HL-60/S4 treated with phorbol 12-myristate 13-acetate at 8.2 ng/mL for 4 days and 3 days (cell line): ENCODE measurements around the gene NUBPL.
"Not testable (repeated sequence)": the region's sequence is repeated elsewhere in the genome, so short reads cannot be mapped to it uniquely, and the experiment has no call there.

Experiments
- in situ Hi-C: fragments of 300-500 bp; cut with MboI; formaldehyde crosslinking; loops from 2 replicates; pipeline ENCODE4 v1.15.0; 2022; ENCODE audit warnings: low sequenced_read_pairs

NUBPL gene

DNA sequence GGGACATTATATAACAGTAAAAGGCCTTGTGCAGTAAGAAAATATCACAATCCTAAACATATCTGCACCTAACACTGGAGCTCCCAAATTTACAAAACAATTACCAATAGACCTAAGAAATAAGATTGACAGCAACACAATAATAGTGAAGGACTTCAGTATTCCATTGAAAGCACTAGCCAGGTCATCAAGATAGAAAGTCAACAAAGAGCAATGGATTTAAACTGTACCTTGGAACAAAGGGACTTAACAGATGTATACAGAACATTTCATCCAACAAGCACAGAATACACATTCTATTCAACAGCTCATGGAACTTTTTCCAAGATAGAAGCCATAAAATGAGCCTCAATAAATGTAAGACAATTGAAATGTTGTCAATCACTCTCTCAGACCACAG, 306.4 kb downstream of the NUBPL start:
- in situ Hi-C loops: no loop called here

DNA sequence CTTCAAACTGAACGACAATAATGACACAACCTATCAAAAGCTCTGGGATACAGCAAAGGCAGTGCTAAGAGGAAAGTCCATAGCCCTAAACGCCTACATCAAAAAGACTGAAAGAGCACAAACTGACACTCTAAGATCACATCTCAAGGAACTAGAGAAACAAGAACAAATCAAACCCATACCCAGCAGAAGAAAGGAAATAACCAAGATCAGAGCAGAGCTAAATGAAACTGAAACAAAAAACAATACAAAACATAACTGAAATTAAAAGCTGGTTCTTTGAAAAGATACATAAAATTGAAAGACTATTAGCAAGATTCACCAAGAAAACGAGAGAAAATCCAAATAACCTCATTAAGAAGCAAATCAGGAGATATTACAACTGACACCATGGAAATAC, 306.9 kb downstream of the NUBPL start:
- in situ Hi-C loops: not testable (repeated sequence)

DNA sequence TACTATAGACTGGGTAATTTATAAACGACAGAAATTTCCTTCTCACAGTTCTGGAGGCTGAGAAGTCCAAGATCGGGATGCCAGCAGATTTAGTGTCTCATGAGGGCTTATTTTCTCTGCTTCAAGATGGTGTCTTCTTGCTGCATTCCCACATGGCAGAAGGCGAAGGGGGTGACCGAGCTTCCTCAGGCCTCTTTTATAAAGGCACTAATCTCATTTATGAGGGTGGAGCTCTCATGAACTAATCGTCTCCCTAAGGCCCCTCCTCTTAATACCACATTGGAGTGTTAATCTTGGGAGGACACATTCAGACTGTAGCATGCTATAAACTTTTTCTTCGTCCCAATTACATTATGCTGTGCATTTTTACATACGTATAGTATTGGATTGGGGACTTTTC, 315.5 kb downstream of the NUBPL start:
- in situ Hi-C loops: no loop called here

DNA sequence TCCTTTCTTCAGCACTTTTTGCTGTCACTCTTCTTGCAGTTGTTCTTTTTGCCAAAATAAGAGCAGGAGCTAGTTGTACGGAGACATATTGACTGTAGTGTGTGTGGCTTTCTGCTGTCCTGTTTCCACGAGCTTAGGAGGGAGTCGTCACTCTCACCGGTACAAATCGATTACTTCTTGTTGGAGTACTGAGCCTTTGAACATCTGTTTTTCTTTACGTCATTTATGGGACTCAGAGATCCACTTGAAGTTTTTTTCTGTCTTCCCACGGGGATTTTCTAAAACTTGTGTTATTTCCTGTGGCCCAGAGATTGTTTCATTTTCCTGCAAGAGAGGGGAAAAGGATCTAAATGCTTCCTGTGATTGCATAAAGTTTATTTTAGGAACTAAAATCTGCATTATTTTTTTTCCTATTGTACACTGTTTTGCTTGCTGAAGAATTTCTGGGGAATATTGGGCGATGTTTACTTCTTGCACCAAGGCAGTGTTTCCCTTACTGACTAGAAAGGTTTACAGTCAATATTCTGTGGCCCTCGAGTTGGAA, 316.1 kb downstream of the NUBPL start:
- in situ Hi-C loops: no loop called here

DNA sequence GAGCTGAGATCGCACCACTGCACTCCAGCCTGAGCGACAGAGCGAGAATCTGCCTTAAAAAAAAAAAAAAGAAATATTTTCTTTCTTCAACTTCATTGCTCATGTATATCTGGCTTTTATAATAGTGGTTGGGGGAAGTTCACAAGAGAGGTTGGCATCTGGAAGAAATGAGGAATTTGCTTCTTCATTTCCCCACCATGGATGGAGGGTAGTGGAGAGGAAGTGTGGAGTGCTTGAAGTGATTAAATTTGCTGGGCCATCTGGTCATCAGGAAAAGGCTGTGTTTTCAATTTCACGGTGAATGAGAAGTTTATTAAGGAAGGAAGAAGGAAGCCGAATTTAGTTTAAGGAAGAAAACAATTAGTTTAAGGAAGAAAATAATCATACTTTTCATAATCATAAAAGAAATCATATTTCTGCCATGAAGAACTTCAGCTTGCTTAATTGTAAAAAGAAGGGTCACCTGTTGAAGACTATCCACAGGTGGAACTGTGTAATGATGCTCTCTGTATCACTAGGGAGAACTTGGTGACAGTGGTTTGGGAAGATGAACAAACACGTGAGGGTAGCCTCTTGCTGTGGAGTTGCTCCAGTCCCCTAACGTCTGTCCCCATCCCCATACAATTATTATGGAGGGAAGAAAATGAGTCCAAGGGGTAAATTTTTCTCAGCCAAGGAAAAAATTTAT, 318.6 kb downstream of the NUBPL start:
- in situ Hi-C loops: no loop called here

DNA sequence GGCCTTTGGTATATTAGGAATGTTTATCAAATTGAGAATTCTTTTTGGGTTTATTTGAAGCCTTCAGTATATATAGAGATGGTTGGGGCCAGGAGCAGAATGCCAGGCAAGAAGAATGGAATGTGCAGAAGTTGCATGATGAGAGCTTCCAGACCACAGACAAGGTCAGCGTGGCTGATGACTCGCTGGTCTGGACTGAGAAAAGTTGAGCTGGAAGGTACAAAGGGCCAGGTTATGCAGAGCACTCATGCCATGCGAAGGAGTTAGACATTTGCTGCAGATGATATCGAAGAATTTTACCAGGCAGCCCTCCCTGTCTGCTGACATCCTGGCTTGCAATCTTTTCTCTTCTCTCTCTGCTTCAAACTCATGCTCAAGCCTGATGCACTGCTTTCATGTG, 319.7 kb downstream of the NUBPL start:
- in situ Hi-C loops: no loop called here

DNA sequence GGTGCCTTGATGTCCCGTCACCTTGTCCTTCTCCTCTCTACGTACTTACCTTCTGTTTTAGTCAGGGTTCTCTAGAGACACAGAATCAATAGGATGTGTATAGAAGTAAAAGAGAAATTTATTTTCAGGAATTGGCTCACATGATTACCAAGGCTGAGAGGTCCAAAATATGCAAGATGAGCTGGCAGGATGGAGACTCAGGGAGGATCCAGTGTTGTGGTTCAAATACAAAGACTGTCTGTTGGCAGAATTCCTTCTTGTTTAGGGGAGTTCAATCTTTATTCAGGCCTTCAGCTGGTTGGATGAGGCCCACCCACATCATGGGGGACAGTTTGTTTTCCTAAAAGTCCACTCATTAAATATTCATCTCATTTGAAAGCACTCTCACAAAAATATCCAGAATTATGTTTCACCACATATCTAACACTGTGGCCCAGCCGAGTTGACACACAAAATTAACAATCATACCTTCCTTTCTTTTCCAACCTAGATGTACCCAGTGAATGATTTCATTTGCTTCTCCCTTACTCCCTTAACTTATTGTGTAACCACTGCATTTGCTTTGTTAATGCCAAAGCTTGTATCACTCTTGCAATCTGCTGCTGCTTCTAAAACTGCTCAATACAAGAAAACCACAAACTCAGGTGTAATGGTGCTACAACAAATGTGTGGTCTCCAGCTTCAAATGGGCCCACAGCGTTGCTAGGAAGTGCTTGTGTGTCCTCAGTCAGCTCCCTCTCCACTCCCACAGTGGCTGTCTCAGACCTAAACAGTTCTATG, 320.5 kb downstream of the NUBPL start:
- in situ Hi-C loops: no loop called here

DNA sequence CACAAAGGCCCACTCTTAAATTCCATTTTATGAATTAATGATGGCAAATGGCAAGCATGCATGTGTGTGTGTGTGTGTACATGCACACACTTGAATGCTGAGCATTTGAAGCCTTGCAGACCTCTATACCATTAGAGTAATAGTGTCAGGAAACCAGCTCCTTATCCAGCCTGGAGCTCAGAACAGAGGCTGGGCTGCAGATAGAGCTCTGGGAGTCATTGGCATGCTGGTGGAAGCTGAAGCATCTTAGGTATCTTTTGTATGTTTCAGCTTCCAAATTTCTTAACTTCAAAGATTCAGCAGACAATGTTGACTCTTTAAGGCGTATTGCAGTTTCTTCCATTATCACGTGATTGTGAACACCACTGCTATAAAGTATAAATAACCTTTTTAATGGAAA, 323.0 kb downstream of the NUBPL start:
- in situ Hi-C loops: no loop called here

DNA sequence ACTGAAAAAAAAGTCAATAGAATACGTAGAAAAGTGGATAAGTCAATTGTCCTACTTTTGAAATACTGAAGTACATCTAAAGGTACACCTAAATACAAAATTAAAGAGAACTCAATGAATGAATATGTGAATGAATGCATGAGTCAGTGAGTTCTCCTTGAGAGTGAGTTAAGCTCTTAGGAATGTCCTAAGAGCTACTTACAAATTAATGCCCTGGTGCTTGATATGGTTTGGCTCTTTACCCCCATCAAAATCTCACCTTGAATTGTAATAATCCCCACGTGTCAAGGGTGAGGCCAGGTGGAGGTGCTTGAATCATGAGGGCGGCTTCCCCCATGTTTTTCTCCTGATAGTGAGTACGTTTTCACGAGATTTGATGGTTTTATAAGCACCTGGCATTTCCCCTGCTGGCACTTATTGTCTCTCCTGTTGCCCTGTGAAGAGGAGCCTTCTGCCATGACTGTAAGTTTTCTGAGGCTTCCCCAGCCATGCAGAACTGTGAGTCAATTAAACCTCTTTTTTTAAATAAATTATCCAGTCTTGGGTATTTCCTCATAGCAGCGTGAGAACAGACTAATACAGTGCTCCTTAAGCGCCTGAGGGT, 323.7 kb downstream of the NUBPL start:
- in situ Hi-C loops: no loop called here

DNA sequence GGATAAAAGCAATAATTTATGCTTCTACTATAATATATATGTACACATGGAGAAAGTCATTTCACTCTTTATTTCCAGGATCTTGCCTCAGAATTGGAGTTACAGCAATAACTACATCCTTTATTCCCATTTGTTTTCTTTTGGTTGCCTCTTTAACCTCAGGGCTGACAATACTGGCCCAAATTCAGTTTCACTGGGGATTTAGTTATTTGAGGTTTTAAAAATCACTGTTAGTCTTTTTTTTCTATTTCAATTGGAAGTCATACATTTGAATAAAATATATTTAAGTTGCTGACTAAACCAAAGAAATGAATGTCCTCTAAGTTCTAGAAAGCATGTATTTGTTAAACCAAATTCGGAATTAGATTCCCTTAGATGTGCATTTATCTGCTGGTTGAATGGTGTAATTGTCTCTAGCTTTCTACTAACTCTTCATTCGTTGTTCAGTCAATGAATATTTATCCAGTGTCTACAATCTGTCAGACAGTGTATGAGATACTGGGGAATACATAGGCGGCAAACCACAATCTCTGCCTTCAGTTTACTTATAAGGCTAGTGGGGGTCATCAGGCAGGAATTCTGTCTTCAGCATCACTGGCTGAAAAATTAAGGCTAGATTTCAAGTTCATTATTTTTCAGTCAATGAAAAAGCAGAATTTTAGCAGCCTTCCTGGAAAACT, 325.1 kb downstream of the NUBPL start:
- in situ Hi-C loops: no loop called here

DNA sequence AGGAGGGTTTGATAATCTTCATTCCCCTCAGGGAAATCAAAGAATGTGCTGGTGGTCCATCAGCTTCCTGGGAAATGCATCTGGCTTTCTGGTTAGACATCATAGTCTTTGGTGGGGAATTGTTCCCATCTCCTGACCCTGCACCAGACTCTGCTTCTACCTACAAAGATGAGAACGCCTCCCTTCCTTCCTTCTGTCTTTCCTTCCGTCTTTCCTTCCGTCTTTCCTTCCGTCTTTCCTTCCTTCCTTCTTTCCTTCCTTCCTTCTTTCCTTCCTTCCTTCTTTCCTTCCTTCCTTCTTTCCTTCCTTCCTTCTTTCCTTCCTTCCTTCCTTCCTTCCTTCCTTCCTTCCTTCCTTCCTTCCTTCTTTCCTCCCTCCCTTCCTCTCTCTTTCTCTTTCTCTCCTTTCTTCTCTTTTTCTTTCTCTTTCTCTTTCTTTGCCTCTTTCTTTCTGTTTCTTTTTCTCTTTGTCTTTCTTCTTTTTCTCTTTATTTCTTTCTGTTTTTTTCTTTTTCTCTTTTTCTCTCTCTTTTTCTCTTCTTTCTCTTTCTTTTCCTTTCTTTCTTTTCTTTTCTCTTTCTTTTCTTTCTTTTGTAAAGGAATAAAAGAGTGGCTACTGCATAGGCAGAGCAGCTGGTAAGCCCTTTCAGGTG, 326.9 kb downstream of the NUBPL start:
- in situ Hi-C loops: no loop called here

DNA sequence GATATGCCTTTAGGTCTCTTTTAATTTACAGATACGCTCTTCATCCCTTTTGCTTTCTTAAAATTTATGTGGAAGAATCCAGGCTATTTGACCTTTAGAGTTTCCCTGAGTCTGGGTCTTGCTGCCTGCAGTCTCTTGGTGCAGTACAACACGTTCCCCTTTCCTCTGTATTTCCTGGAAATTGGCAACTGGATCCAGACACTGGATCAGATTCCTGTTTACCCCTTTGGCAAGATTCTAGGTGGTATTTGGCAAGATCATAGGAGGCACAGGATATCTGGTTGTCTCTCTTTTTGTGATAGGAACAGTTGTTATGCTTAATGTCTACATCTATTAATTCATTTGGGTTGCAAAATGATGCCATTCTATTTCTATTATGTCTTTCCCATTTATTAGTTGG, 328.1 kb downstream of the NUBPL start:
- in situ Hi-C loops: no loop called here

DNA sequence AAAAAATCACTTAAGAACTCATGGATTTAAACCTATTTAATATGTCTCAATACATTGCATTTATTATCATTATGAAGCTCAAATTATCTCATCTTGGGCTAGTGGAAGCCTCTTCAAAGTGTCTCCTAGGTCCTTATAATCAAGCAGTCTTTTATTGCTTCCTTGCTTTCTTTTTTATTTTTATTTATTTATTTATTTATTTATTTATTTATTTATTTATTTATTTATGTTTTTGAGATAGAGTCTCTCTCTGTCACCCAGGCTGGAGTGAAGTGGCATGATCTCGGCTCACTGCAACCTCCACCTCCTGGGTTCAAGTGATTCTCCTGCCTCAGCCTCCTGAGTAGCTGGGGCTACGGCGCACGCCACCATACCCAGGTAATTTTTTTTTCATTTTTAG, 329.0 kb downstream of the NUBPL start:
- in situ Hi-C loops: not testable (repeated sequence)

DNA sequence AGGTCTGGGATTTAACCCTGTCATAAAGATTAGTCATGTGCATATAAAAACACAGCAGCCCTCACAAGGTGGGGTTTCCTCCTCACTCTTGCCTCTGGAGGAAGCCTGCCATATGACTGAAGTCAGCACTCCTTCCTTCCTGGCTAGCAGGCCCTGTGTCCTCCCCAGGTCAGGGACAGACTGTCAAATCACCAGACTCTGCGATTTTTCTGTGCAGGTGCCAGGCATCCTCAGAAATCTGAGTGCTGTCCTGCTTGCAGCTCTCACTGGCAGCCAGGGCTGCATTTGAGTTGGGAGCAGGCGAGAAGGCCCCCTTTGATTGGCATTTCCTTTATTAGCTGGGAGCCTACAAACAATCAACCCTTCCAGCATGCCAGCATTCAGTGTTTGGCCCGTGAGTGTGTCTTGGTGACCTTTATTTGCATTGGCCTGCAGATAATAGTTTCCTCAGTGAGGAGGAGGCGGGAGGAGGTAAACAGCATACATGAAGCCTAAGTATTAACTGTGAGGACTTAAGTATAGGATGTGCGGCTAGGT, 332.1 kb downstream of the NUBPL start:
- in situ Hi-C loops: no loop called here

DNA sequence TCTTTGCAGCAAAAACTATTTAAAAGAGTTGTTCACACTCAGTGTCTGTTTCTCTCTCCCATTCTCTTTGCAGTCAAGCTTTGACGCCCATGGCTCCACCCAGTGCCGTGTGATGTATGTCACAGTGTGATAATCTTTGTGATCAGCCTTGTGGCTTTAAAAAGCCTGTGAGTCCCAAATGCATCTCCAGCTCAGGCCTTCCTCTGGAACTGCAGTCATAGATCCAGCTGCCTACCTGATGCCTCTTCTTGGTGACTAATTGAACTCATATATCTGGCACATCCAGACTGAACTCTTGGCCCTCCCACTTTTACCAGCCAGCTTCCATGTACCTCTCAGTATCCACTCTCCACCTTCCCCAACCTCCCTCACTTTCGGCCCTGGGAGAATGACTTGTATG, 333.1 kb downstream of the NUBPL start:
- in situ Hi-C loops: no loop called here

DNA sequence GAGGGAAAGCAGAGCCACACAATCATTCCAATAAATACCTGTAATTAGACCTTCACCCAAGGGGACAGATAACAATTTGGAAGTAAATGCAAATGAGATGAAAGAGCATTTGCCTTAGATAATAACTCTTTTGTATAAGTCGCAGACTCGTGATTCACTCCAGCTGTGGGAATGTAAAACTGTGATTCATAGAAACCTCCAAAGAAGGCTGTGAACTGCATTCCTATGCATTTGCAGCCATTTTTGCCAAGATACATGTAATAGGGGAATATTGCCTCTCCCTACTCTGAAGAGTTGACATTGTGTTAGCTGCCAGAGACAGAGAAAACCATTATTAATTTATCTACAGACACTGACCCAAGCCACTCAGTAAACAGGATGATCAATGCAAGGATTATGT, 334.0 kb downstream of the NUBPL start:
- in situ Hi-C loops: no loop called here

DNA sequence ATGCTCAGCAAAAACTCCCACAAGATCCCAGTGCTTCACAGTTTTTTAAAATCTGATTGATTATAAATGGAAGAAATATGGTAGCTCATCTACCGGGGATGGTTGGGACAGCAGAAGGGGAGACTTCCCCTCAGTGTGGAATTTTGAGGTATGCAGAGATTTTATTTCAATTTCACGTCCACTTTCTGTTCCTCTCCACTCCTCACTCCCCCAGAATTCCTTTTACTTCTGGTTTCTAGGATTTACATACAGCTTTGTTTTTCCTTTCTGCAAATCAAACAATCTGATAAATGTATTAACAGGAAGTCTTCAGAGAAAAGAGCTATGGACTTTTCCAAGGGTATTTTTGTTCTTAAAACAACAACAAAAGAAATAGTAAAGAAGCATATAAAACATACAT, 334.4 kb downstream of the NUBPL start:
- in situ Hi-C loops: no loop called here

DNA sequence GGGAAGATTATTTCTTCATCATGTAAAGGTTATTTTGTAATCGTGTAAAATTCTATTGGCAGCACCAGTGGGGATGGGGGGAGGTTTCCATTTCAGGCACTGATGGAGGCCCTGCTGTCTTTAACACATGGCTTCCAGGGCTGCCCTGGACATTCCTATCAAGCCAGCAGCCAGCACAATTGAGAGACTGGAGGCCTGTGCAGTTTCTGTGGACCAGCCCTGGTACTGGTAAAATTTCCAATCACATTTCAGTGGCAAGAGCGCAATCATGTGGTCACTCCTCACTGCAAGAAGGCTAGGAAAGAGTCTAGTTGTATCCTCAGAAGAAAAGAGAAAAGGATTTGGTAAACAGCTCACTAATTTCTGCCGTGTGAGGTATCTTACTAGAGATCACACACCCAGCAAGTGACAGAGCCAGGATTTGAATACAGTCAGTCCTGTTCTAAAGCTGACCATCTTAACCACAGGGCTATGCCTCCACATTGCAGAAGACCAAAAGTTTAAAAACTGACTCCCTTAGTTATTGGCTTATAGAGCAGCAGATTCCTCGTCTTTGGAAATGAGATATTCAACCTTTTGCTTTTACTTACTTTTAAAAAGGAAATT, 336.5 kb downstream of the NUBPL start:
- in situ Hi-C loops: no loop called here

DNA sequence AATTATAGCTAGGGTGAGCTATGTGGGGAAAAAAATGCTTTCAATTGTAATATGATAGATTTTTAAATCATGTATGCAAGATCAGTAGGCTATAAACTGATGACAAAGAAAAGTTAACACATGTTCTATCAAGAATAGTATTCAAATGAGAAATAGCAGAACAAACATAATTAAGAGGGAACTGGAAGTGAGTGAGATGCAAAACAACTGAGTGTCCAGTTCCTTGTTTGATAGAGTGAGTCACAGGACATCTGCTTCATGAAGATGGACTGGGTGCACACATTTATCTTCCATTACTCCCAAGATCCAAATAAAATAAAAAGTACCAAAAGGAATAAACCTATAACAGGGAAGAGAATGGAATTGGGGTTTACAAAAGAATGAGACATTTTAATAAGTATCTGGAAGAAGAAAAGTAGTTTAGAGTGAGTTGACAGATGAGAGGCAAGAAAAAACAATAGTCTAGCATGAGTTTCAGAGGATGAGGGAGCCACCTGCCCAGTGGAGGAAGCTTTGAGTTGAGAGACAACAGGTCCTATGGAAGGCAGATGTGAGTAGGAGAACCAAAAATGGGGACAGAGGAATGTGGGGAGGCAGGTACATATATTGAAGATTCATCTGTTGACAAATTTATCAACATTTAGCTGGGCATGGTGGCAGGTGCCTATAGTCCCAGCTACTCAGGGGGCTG, 337.8 kb downstream of the NUBPL start:
- in situ Hi-C loops: no loop called here

DNA sequence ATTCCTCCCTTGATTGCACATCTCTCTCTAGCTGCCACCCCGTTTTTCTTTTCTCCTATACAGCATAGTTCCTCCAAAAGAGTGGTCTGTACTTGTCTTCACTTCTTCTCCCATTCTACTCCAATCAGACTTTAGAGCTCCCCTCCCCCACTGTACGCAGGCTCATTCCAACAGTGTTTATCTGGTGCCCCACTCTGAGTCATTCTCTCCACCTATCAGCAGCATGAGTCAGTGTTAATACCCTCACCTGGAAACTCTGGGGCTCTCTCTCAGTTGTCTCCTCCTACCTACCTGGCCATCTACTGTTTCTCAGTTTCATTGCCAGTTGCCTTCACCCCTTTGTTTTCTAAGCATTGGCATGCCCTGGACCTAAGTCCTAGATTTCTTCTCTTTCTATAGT, 340.8 kb downstream of the NUBPL start:
- in situ Hi-C loops: no loop called here
